ENCODE results near the gene RETSAT. TPM values are rescaled to one million over a fixed set of nuclear protein-coding genes. Genes with fewer than 3 reads are reported as not detected.

RETSAT gene
- total and polyA plus RNA-seq, 2 of the 13 experiments (the other 11 are each of a cell fraction or from before 2014, with no cell fraction given), result 46.7 to 61.0 TPM

DNA sequence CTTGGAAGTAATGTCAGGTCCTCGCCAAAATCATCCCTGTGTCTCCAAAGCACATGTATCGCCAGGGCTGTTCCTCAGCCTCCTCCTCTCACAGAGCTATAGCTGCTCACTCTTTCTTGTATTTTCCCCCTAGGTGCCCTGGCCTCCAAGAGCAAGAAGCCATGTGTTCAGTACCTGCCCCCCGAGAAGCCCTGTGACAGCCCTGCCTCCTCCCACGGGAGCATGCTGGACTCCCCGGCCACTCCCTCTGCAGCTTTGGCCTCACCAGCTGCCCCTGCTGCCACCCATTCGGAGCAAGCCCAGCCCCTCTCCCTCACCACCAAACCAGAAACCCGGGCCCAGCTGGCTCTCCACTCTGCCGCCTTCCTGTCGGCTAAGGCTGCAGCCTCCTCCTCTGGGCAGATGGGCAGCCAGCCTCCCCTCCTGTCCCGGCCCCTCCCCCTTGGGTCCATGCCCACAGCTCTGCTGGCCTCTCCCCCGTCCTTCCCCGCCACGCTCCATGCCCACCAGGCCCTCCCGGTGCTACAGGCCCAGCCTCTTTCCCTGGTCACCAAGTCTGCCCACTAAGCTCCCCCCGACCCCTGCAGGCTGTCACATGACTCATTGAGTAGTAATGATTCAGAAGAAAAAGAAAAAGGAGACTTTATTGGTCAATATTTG is 45.3 kb downstream of the RETSAT start (continued):
- TF ChIP-seq, protein P1, sequence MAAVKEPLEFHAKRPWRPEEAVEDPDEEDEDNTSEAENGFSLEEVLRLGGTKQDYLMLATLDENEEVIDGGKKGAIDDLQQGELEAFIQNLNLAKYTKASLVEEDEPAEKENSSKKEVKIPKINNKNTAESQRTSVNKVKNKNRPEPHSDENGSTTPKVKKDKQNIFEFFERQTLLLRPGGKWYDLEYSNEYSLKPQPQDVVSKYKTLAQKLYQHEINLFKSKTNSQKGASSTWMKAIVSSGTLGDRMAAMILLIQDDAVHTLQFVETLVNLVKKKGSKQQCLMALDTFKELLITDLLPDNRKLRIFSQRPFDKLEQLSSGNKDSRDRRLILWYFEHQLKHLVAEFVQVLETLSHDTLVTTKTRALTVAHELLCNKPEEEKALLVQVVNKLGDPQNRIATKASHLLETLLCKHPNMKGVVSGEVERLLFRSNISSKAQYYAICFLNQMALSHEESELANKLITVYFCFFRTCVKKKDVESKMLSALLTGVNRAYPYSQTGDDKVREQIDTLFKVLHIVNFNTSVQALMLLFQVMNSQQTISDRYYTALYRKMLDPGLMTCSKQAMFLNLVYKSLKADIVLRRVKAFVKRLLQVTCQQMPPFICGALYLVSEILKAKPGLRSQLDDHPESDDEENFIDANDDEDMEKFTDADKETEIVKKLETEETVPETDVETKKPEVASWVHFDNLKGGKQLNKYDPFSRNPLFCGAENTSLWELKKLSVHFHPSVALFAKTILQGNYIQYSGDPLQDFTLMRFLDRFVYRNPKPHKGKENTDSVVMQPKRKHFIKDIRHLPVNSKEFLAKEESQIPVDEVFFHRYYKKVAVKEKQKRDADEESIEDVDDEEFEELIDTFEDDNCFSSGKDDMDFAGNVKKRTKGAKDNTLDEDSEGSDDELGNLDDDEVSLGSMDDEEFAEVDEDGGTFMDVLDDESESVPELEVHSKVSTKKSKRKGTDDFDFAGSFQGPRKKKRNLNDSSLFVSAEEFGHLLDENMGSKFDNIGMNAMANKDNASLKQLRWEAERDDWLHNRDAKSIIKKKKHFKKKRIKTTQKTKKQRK (IDR thresholded peaks at IDR 0.05; ENCODE audit: low read length), result no peak
- no peak for TF ChIP-seq ZNF496 (CRISPR knock-in tag; IDR thresholded peaks at IDR 0.05; ENCODE audit: insufficient replicate concordance)
- TF ChIP-seq SOX5 (CRISPR knock-in tag; IDR thresholded peaks at IDR 0.05; ENCODE audit: borderline replicate concordance), result no peak
- TF ChIP-seq PHF20 (CRISPR knock-in tag; IDR thresholded peaks at IDR 0.05), result no peak
- no peak for TF ChIP-seq PHB2 (IDR thresholded peaks at IDR 0.05; ENCODE audit: partially characterized antibody)
- no peak for TF ChIP-seq ZNF790 (CRISPR knock-in tag; IDR thresholded peaks at IDR 0.05; ENCODE audit: borderline replicate concordance)
- TF ChIP-seq, protein P2, sequence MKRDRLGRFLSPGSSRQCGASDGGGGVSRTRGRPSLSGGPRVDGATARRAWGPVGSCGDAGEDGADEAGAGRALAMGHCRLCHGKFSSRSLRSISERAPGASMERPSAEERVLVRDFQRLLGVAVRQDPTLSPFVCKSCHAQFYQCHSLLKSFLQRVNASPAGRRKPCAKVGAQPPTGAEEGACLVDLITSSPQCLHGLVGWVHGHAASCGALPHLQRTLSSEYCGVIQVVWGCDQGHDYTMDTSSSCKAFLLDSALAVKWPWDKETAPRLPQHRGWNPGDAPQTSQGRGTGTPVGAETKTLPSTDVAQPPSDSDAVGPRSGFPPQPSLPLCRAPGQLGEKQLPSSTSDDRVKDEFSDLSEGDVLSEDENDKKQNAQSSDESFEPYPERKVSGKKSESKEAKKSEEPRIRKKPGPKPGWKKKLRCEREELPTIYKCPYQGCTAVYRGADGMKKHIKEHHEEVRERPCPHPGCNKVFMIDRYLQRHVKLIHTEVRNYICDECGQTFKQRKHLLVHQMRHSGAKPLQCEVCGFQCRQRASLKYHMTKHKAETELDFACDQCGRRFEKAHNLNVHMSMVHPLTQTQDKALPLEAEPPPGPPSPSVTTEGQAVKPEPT (CRISPR knock-in tag; IDR thresholded peaks at IDR 0.05; ENCODE audit: low read depth), result no peak
- peak; percentile 32; the same call in 1 of the 2 replicates for TF ChIP-seq ZNF292 (CRISPR knock-in tag; IDR thresholded peaks at IDR 0.05; ENCODE audit: borderline replicate concordance, low read depth)
- TF ChIP-seq ZNF766 (CRISPR knock-in tag; IDR thresholded peaks at IDR 0.05; ENCODE audit: borderline replicate concordance), result no peak
- TF ChIP-seq, protein P3, sequence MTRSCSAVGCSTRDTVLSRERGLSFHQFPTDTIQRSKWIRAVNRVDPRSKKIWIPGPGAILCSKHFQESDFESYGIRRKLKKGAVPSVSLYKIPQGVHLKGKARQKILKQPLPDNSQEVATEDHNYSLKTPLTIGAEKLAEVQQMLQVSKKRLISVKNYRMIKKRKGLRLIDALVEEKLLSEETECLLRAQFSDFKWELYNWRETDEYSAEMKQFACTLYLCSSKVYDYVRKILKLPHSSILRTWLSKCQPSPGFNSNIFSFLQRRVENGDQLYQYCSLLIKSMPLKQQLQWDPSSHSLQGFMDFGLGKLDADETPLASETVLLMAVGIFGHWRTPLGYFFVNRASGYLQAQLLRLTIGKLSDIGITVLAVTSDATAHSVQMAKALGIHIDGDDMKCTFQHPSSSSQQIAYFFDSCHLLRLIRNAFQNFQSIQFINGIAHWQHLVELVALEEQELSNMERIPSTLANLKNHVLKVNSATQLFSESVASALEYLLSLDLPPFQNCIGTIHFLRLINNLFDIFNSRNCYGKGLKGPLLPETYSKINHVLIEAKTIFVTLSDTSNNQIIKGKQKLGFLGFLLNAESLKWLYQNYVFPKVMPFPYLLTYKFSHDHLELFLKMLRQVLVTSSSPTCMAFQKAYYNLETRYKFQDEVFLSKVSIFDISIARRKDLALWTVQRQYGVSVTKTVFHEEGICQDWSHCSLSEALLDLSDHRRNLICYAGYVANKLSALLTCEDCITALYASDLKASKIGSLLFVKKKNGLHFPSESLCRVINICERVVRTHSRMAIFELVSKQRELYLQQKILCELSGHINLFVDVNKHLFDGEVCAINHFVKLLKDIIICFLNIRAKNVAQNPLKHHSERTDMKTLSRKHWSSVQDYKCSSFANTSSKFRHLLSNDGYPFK (CRISPR knock-in tag; IDR thresholded peaks at IDR 0.05; ENCODE audit: borderline replicate concordance), result peak; percentile 51; the same call in 1 of the 2 replicates
- no peak for TF ChIP-seq ZNF775 (CRISPR knock-in tag; IDR thresholded peaks at IDR 0.05; ENCODE audit: borderline replicate concordance)
- TF ChIP-seq ZNF225 (CRISPR knock-in tag; IDR thresholded peaks at IDR 0.05), result no peak
- TF ChIP-seq, protein P4, sequence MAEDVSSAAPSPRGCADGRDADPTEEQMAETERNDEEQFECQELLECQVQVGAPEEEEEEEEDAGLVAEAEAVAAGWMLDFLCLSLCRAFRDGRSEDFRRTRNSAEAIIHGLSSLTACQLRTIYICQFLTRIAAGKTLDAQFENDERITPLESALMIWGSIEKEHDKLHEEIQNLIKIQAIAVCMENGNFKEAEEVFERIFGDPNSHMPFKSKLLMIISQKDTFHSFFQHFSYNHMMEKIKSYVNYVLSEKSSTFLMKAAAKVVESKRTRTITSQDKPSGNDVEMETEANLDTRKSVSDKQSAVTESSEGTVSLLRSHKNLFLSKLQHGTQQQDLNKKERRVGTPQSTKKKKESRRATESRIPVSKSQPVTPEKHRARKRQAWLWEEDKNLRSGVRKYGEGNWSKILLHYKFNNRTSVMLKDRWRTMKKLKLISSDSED (CRISPR knock-in tag; IDR thresholded peaks at IDR 0.05), result no peak
- TF ChIP-seq SIX4 (CRISPR knock-in tag; IDR thresholded peaks at IDR 0.05), result no peak
- TF ChIP-seq HES4 (CRISPR knock-in tag; IDR thresholded peaks at IDR 0.05; ENCODE audit: borderline replicate concordance), result peak; percentile 52; the same call in 1 of the 2 replicates
- TF ChIP-seq ZNF572 (CRISPR knock-in tag; IDR thresholded peaks at IDR 0.05), result no peak
- no peak for TF ChIP-seq ATF7 (IDR thresholded peaks at IDR 0.05)
- TF ChIP-seq ATF7 (CRISPR knock-in tag; IDR thresholded peaks at IDR 0.05), result no peak

All from HepG2 (cell line).